IMR-90 (cell line): ENCODE measurements around the gene ELFN2. TPM values are rescaled to one million over a fixed set of nuclear protein-coding genes. Genes with fewer than 3 reads are reported as not detected.

Experiments
- ATAC-seq: fragments of 200-7000 bp; cut with Tn5 transposase; 2 replicates; pipeline ENCODE4 v1.9.1; 2020; ENCODE audit warnings: low read depth, mild to moderate bottlenecking, moderate library complexity
- BruUV-seq: library from RNA; stranded (reverse); fragments of 400-500 nt; replicated peaks from 2 replicates; lab custom pipeline; 2021; lab: Mats Ljungman, UMichigan
- CTCF ChIA-PET: fragments of 300-600 bp; formaldehyde crosslinking; extraction: SDS; loops from one replicate; lab custom pipeline; 2021; ENCODE audit warnings: antibody characterized with exemption; lab: Yijun Ruan, JAX
- POLR2A ChIA-PET: fragments of 300-600 bp; sonication (Branson Sonifier 250); formaldehyde crosslinking; loops from one replicate; lab custom pipeline; 2022; ENCODE audit warnings: antibody characterized with exemption; ENCODE audit not compliant: unreplicated experiment; lab: Charles Lee
- DNase-seq: peaks from one replicate; pipeline ENCODE4 v3.0.0; 2013
- H2AFZ ChIP-seq: replicated peaks from 2 replicates; pipeline ENCODE3; 2013; ENCODE audit warnings: low read length, mild to moderate bottlenecking; ENCODE audit not compliant: poor library complexity
- H2AK5ac ChIP-seq: 2 replicates; pipeline ENCODE4 v1.6.1; 2013; ENCODE audit warnings: low read depth, low read length, inconsistent platforms
- H2AK9ac ChIP-seq: replicated peaks from 2 replicates; pipeline ENCODE3; 2013; ENCODE audit warnings: mild to moderate bottlenecking, low read depth, low read length, moderate library complexity; ENCODE audit not compliant: poor library complexity
- H2BK120ac ChIP-seq: 2 replicates; pipeline ENCODE4 v1.6.1; 2013; ENCODE audit warnings: low read depth, low read length, inconsistent platforms
- H2BK15ac ChIP-seq: 3 replicates; pipeline ENCODE4 v1.6.1; 2013; ENCODE audit warnings: low read depth, low read length, inconsistent platforms
- H2BK20ac ChIP-seq: 2 replicates; pipeline ENCODE4 v1.6.1; 2013; ENCODE audit warnings: low read depth, mild to moderate bottlenecking, inconsistent platforms, low read length, moderate library complexity
- H2BK5ac ChIP-seq: 2 replicates; pipeline ENCODE4 v1.6.1; 2013; ENCODE audit warnings: mild to moderate bottlenecking, low read depth, low read length, inconsistent platforms; ENCODE audit not compliant: poor library complexity, severe bottlenecking
- H3K14ac ChIP-seq: replicated peaks from 2 replicates; pipeline ENCODE4 v1.6.1; 2013; ENCODE audit warnings: low read depth, low read length, inconsistent platforms
- H3K18ac ChIP-seq: 2 replicates; pipeline ENCODE4 v1.6.1; 2013; ENCODE audit warnings: low read depth, low read length, control low read depth
- H3K23ac ChIP-seq: 2 replicates; pipeline ENCODE4 v1.6.1; 2013; ENCODE audit warnings: low read depth, low read length, inconsistent platforms
- H3K27ac ChIP-seq: 2 replicates; pipeline ENCODE4 v1.5.1; 2013; ENCODE audit warnings: mild to moderate bottlenecking, control low read depth, low read length; ENCODE audit not compliant: insufficient read depth
- H3K27me3 ChIP-seq: 2 replicates; pipeline ENCODE4 v1.6.1; 2013; ENCODE audit warnings: low read length; ENCODE audit not compliant: control insufficient read depth, insufficient read depth
- H3K36me3 ChIP-seq: 2 replicates; pipeline ENCODE4 v1.6.1; 2013; ENCODE audit warnings: low read length, mixed read lengths; ENCODE audit not compliant: control insufficient read depth, insufficient read depth
- H3K4ac ChIP-seq: 2 replicates; pipeline ENCODE4 v1.6.1; 2013; ENCODE audit warnings: low read depth, low read length, inconsistent platforms
- H3K4me1 ChIP-seq: 2 replicates; pipeline ENCODE4 v1.6.1; 2013; ENCODE audit warnings: low read length, mixed read lengths; ENCODE audit not compliant: control insufficient read depth, insufficient read depth
- H3K4me2 ChIP-seq: 2 replicates; pipeline ENCODE4 v1.6.1; 2013; ENCODE audit warnings: low read depth, mild to moderate bottlenecking, control low read depth, low read length, moderate library complexity
- H3K4me3 ChIP-seq: 2 replicates; pipeline ENCODE4 v1.5.1; 2013; ENCODE audit warnings: low read depth, mild to moderate bottlenecking, control low read depth, low read length, moderate library complexity; ENCODE audit not compliant: insufficient read depth
- H3K56ac ChIP-seq: 2 replicates; pipeline ENCODE4 v1.6.1; 2013; ENCODE audit warnings: low read length, inconsistent platforms; ENCODE audit not compliant: insufficient read depth; ENCODE audit errors: extremely low read depth
- H3K79me1 ChIP-seq, 2 experiments: 2 replicates each; pipeline ENCODE4 v1.6.1; 2013; ENCODE audit warnings: low read length in 2 of 2, inconsistent platforms in 1 of 2, low read depth in 1 of 2
- H3K9ac ChIP-seq: 2 replicates; pipeline ENCODE4 v1.6.1; 2013; ENCODE audit warnings: low read depth, low read length, control low read depth
- H3K9me1 ChIP-seq: 2 replicates; pipeline ENCODE4 v1.6.1; 2013; ENCODE audit warnings: low read length, inconsistent platforms; ENCODE audit not compliant: insufficient read depth
- H3K9me3 ChIP-seq: 2 replicates; pipeline ENCODE4 v1.6.1; 2013; ENCODE audit warnings: low read length; ENCODE audit not compliant: control insufficient read depth, insufficient read depth
- H4K20me1 ChIP-seq: 2 replicates; pipeline ENCODE4 v1.6.1; 2013; ENCODE audit warnings: low read length, inconsistent platforms; ENCODE audit not compliant: insufficient read depth
- H4K5ac ChIP-seq: 2 replicates; pipeline ENCODE4 v1.6.1; 2013; ENCODE audit warnings: mild to moderate bottlenecking, low read depth, low read length, control low read depth
- H4K8ac ChIP-seq, 2 experiments: 2 replicates each; pipeline ENCODE4 v1.6.1; 2013; ENCODE audit warnings: low read depth in 2 of 2, low read length in 2 of 2, control low read depth in 1 of 2, inconsistent platforms in 1 of 2
- H4K91ac ChIP-seq: 2 replicates; pipeline ENCODE4 v1.6.1; 2013; ENCODE audit warnings: low read depth, low read length, inconsistent platforms; ENCODE audit not compliant: insufficient read depth
- CEBPB ChIP-seq: IDR thresholded peaks from 2 replicates; pipeline ENCODE4 v1.6.1; 2012; ENCODE audit warnings: low read depth, low read length, improper control_type of control experiment
- CHD1 ChIP-seq: IDR thresholded peaks from 2 replicates; pipeline ENCODE4 v1.6.1; 2012; ENCODE audit warnings: low read depth, low read length, improper control_type of control experiment
- ELK1 ChIP-seq: fragments of 150-350 bp; IDR thresholded peaks from 2 replicates; pipeline ENCODE4 v1.6.1; 2016; ENCODE audit warnings: low read depth, mild to moderate bottlenecking, low read length, moderate library complexity, borderline replicate concordance
- FOS ChIP-seq: fragments of 150-350 bp; IDR thresholded peaks from 2 replicates; pipeline ENCODE4 v1.6.1; 2016; ENCODE audit warnings: low read depth, low read length
- MAFK ChIP-seq: IDR thresholded peaks from 2 replicates; pipeline ENCODE4 v1.6.1; 2012; ENCODE audit warnings: low read depth, low read length, improper control_type of control experiment
- MXI1 ChIP-seq: IDR thresholded peaks from 2 replicates; pipeline ENCODE4 v1.6.1; 2012; ENCODE audit warnings: low read depth, mild to moderate bottlenecking, low read length, moderate library complexity, borderline replicate concordance
- NFE2L2 ChIP-seq: fragments of 150-350 bp; IDR thresholded peaks from 2 replicates; pipeline ENCODE4 v1.6.1; 2016; ENCODE audit warnings: low read depth, mild to moderate bottlenecking, low read length
- POLR2A ChIP-seq: IDR thresholded peaks from 2 replicates; pipeline ENCODE4 v1.6.1; 2012; ENCODE audit warnings: mild to moderate bottlenecking, low read depth, low read length
- RAD21 ChIP-seq: IDR thresholded peaks from 2 replicates; pipeline ENCODE4 v1.6.1; 2012; ENCODE audit warnings: low read length, improper control_type of control experiment
- RCOR1 ChIP-seq: IDR thresholded peaks from 2 replicates; pipeline ENCODE4 v1.6.1; 2012; ENCODE audit warnings: mild to moderate bottlenecking, low read length, improper control_type of control experiment; ENCODE audit not compliant: insufficient replicate concordance
- USF2 ChIP-seq: fragments of 150-350 bp; IDR thresholded peaks from 2 replicates; pipeline ENCODE4 v1.6.1; 2017; ENCODE audit warnings: mild to moderate bottlenecking, antibody characterized with exemption, low read length, low read depth
- WGBS, 2 experiments: methylation state at CpG; one replicate each; pipeline versions ENCODE4 v1.1.5 to v1.1.7; 2013; ENCODE audit warnings: missing lambda C conversion rate in 2 of 2; ENCODE audit not compliant: insufficient read length in 1 of 2; ENCODE audit errors: extremely low coverage in 2 of 2; 5-methylcytosine and 5-hydroxymethylcytosine counted together
- dilution Hi-C: fragments of 300-500 bp; cut with HindIII; formaldehyde crosslinking; loops from one replicate; pipeline ENCODE4 v1.14.3; 2018; ENCODE audit warnings: low sequenced_read_pairs; ENCODE audit not compliant: unreplicated experiment
- in situ Hi-C: fragments of 300-500 bp; cut with MboI; formaldehyde crosslinking; loops from 3 replicates; pipeline ENCODE4 v1.14.3; 2019; ENCODE audit warnings: low sequenced_read_pairs, inconsistent platforms, mixed read lengths
- intact Hi-C: fragments of 100-400 bp; cut with micrococcal nuclease; formaldehyde crosslinking; loops from 2 replicates; pipeline ENCODE4 v1.10.0; 2022
- polyA plus RNA-seq, 3 experiments: library from polyadenylated mRNA; depleted of rRNA; stranded (reverse); fragments of >200 nt; gene quantifications; 2 replicates each; pipeline ENCODE4 v1.2.3, GENCODE V29; 2012; ENCODE audit warnings: low replicate concordance in 1 of 3
- total RNA-seq: library from RNA; depleted of rRNA; stranded (reverse); fragments of >200 nt; gene quantifications from 2 replicates; pipeline ENCODE4 v1.2.3, GENCODE V29; 2012

The ELFN2 gene
- total and polyA plus RNA-seq, 2 of the 4 experiments (the other 2 are of a cell fraction): 0.72 to 5.0 TPM

GRCh38 chr22:37415210-37415609 lies 12.1 kb downstream of the ELFN2 start:
- no TSS peak for BruUV-seq
- no peak overlapping the region for H3K18ac ChIP-seq
- peaks cover 0 to 16% of the 10 kb centered on the region in 2 experiments; a peak in 2 of 4 replicates for H3K79me1 ChIP-seq
- no peak overlapping the region for H2AK9ac ChIP-seq
- CTCF ChIA-PET: no interaction called here
- H3K36me3 ChIP-seq: no peaks in the 10 kb centered on the region
- no peaks in the 10 kb centered on the region for H3K9me3 ChIP-seq
- H3K27ac ChIP-seq: no peak overlapping the region
- no peak overlapping the region for H2AFZ ChIP-seq
- no peak overlapping the region for H4K8ac ChIP-seq
- H4K91ac ChIP-seq: no peak overlapping the region
- in situ Hi-C loops (no loop called here), intact Hi-C loops (no loop called here), dilution Hi-C loops (no loop called here)
- H4K20me1 ChIP-seq: peaks cover 43% of the 10 kb centered on the region
- 100% methylated on average over 2 of the region's 8 CpGs; no CpG with 5 or more reads in 1 of the 2 experiments for WGBS, 2 experiments
- no peak overlapping the region for H3K23ac ChIP-seq
- H2BK5ac ChIP-seq: no peak overlapping the region
- POLR2A ChIA-PET: no interaction called here
- no peak overlapping the region for H3K4me3 ChIP-seq
- ATAC-seq: no peak
- no peak overlapping the region for H2BK20ac ChIP-seq
- DNase-seq: no peak
- H3K4me1 ChIP-seq: peaks cover 3% of the 10 kb centered on the region
- H3K4me2 ChIP-seq: no peak overlapping the region
- no peaks in the 10 kb centered on the region for H3K9me1 ChIP-seq
- TF ChIP-seq POLR2A: no peak
- no peak for TF ChIP-seq USF2
- no peak for TF ChIP-seq FOS
- TF ChIP-seq RCOR1: no peak
- no peak for TF ChIP-seq MXI1
- TF ChIP-seq ELK1: no peak
- TF ChIP-seq RAD21: no peak
- no peak for TF ChIP-seq NFE2L2
- no peak for TF ChIP-seq MAFK
- TF ChIP-seq CEBPB: no peak
- no peak for TF ChIP-seq CHD1
- no peak overlapping the region for H2BK120ac ChIP-seq
- peaks cover 2% of the 10 kb centered on the region; the same call in 1 of the 2 replicates for H3K27me3 ChIP-seq
- no peak overlapping the region for H3K14ac ChIP-seq
- H2AK5ac ChIP-seq: no peak overlapping the region
- H3K56ac ChIP-seq: no peak overlapping the region
- H4K5ac ChIP-seq: no peak overlapping the region
- no peak overlapping the region for H3K9ac ChIP-seq
- H2BK15ac ChIP-seq: no peak overlapping the region
- no peak overlapping the region for H3K4ac ChIP-seq
